Left renal pelvis (tissue), 4 donors: ENCODE data around the gene FOXF2. TPM values are rescaled to one million over a fixed set of nuclear protein-coding genes. Genes with fewer than 3 reads are reported as not detected.
"Not testable (repeated sequence)": the region's sequence is repeated elsewhere in the genome, so short reads cannot be mapped to it uniquely, and the experiment has no call there.

ENCODE experiments used
- DNase-seq, 4 donors: peaks; one replicate each; pipeline ENCODE4 v3.0.0-alpha.2; 2013; ENCODE audit warnings: low read depth in 4 of 4, low spot score in 3 of 4
- polyA plus RNA-seq, 4 donors: library from polyadenylated mRNA; unstranded; fragments of 120-200 nt; gene quantifications; one replicate each; pipeline ENCODE4 v1.2.1, GENCODE V29; 2013; ENCODE audit not compliant: insufficient read length in 4 of 4

The FOXF2 gene
- under 1 TPM; 0.15 to 0.35 (median 0.27) TPM for polyA plus RNA-seq

DNA sequence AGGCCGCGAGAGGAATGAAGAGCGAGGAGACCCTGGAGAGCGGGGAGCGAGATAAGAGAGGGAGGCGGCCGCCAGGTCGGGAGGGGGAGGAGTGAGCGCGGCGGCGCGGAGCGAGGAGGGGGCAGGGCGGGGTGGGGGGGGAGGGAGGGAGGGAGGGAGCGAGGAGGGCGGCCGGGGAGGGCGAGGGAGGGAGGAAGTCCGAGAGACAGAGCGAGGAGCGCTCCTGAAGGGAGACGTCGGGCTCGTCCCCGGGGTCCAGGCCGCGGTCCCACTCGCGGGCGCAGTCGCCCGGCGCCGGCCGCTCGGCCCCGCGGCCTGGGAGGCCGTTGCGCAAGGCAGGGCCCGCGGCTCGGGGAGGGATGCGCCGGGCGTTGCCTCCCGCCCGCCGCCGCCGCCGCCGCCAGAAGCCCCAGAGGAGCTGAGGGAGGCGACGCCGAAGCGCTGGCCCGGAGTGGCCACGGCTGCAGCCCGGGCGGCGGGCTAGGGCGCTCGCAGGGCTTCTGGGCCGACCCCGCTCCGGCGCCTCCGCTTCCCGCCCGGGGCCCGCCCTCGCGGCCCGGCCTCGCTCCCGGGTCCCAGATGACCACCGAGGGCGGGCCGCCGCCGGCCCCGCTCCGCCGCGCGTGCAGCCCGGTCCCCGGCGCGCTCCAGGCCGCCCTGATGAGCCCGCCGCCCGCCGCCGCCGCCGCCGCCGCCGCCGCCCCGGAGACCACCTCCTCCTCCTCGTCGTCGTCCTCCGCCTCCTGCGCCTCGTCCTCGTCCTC is at the start of gene FOXF2:
TSS of gene FOXF2 (plus strand) at position 208 of the 764 bp plus-strand sequence. CDS start at position 580, 372 bp downstream.
- DNase-seq = no peak

GRCh38 chr6:1346101-1346500 is 43.3 kb upstream of the FOXF2 start:
- no peak for DNase-seq

DNA sequence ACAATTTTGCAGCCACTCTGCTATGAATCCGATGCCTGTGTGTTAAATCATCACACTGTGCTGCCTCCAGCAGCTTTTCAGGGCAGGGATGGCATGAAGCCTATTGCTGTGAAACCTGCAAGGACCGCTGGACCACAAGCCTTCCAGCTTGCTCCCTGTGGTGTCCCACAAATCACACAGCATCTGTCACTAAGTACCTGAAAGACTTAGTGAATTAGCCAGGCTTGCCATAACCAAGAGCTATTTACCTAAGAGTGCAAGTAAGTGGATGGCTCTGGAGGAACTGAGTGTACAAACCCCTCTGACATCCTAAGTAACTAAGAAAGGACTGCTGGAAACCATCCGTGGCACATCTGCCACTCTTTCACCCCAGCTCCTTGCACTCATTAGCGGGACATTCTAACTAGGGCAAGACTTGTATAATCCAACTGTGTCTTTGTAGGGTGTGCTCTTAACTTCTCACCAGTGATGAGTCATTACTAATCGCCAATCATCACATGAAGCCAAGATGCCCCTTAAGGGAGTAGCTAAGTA is 42.8 kb upstream of the FOXF2 start:
- no peak for DNase-seq

- DNase-seq = no peak
Observed at GRCh38 chr6:1347161-1347560, 42.2 kb upstream of the FOXF2 start.

GRCh38 chr6:1348675-1349074 is 40.7 kb upstream of the FOXF2 start:
- DNase-seq = no peak

DNA sequence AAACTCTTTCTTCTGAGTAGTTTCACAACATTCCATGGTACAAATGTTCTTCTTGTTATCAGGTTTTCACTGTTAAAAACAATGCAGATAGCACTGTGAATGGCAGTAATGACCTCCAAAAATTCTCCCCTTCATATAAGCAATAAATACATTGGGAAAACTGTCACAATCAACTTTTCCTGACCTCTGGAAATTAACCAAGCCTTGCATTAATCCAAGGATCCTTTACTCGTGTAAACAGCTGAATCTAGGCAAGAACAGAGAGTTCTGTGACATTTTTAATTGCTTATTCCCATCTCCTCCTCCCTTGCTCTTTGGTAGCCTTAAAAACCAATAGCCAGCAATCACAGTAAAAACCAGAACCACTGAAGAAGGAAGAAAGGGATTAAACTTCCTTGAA is 39.7 kb upstream of the FOXF2 start:
- DNase-seq = no peak

GRCh38 chr6:1351381-1352008 is 37.9 kb upstream of the FOXF2 start:
- no peak for DNase-seq

- DNase-seq = not testable (repeated sequence)
Observed at GRCh38 chr6:1355068-1355467, 34.3 kb upstream of the FOXF2 start.

GRCh38 chr6:1361717-1362116 is 27.7 kb upstream of the FOXF2 start:
- not testable (repeated sequence) for DNase-seq

DNA sequence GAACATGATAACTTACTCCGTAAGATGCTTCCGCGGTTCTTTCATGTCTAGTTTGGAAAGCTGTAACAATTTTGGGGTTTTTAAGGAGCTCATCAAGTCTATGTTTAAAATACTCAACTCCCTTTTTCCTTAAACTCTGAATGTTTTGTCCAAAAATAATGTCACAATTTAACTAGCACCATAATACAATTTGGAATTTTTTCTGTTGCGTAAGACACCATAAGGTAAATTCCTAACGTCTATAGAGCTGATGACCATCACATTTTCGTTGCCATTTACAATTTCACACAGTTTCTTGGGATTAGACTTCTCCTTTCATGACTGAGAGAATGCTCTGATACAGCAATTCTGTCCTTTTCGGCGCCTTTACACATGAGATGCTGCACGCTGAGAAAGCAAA is 26.7 kb upstream of the FOXF2 start:
- DNase-seq = no peak

DNA sequence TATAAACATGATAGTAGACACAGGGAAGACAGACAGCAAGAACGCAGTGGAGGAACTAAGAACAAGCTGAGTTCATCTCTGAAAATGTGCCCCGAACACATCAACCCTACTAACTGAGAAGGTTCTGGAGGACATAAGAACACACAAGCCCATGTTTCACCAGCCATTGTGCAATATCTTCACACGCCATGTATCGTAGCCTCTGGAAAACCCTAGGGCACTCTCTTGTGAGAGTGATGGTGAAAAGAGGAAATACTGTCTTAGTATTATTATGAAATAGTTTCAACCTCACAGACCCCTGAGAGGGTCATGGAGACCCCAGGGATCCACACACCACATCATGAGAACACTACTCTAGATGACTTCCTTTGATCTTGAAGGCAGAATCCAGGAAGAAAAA is 26.1 kb upstream of the FOXF2 start:
- no peak for DNase-seq

GRCh38 chr6:1363729-1364572 is 25.4 kb upstream of the FOXF2 start:
- no peak for DNase-seq

- DNase-seq = no peak
Observed at GRCh38 chr6:1364791-1365190, 24.6 kb upstream of the FOXF2 start.

DNA sequence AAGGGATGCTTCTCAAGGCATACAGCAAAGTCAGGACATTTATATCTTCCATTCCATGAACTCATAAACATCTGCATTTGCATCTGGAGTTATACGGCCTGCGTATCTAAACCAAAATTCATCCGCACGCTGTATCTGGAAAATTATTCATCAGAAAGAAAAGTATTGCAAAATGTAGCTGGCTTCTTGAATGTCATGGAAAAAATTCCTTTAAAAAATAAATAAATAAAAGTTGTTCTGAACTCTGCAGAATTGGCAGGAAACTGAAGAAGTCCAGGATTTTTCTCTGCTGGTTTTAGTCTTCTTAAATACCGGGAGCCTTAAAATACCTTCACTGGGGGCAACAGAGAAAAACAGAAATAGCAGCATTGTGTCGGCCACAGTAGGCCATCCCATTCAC is 23.7 kb upstream of the FOXF2 start:
- DNase-seq = no peak

DNA sequence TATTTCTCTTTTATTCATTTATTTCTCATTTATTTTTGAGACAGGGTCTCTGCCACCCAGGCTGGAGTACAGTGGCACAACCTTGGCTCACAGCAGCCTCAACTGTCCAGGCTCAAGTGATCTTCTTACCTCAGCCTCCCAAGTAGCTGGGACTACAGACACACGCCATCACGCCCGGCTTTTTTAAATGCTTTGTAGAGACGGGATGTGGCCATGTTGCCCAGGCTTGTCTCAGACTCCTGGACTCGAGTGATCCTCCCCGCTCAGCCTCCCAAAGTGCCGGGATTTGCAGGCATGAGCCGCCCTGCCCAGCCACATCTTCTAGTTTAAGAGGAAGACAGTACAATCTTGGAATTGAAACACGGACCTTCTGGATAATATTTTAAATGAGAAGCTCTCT is 21.6 kb upstream of the FOXF2 start:
- DNase-seq = no peak

GRCh38 chr6:1368940-1369339 is 20.4 kb upstream of the FOXF2 start:
- DNase-seq = no peak

DNA sequence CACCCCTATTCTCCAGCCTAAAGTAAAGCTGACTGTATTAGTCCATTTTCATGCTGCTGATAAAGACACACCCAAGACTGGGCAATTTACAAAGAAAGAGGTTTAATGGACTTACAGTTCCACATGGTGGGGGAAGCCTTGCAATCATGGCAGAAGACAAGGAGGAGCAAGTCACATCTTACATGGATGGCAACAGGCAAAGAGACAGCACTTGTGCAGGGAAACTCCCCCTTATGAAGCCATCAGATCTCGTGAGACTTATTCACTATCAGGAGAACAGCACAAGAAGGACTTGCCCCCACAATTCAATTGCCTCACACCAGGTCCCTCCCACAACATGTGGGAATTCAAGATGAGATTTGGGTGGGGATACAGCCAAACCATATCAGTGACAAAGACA is 19.7 kb upstream of the FOXF2 start:
- DNase-seq = not testable (repeated sequence)

DNA sequence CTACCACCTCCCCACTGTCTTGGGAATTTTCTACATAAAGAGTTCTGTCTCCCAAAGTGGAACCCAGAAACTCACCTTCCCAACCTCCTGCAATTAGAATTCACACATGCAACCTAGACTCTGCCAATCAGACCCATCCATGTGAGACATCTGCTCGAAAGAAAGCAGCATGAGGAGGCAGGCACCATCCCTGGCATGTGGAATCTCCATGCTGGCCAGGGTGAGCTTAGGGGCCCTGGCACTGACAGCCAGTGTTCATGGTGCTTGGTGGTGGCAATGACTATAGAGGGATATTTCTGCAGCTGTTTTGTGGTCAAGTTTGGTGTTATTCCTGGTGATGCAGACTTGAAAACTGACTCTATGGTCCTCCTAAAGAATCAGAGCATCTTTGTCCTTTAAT is 17.4 kb upstream of the FOXF2 start:
- no peak for DNase-seq

- DNase-seq = no peak
Observed at GRCh38 chr6:1372690-1373089, 16.7 kb upstream of the FOXF2 start.

GRCh38 chr6:1376653-1377052 is 12.7 kb upstream of the FOXF2 start:
- DNase-seq = no peak

- no peak for DNase-seq
Observed at GRCh38 chr6:1377526-1377925, 11.8 kb upstream of the FOXF2 start.
